ENCODE data around the gene CDK5R1. TPM values are rescaled to one million over a fixed set of nuclear protein-coding genes. Genes with fewer than 3 reads are reported as not detected.

The CDK5R1 gene
- polyA plus RNA-seq, 1 donor (not counting 4 experiments of a cell fraction or from before 2014, with no cell fraction given), result 2.9 TPM

GRCh38 chr17:32504166-32504990, 17.6 kb downstream of the CDK5R1 start:
- Histone ChIP-seq H3K9me1 (ENCODE audit: control insufficient read depth, extremely low read depth, insufficient read depth, low read length) (no peaks in the 10 kb centered on the region), H3K4me3 (ENCODE audit: control insufficient read depth in 2 of 3, extremely low read depth in 1 of 3, insufficient read depth in 2 of 3, low read depth in 1 of 3, low read length in 3 of 3) (no peak overlapping the region), H3K27me3 (ENCODE audit: control insufficient read depth, extremely low read depth, insufficient read depth, low read length) (no peaks in the 10 kb centered on the region), H3K79me2 (ENCODE audit: control insufficient read depth, insufficient read depth, low read length) (no peaks in the 10 kb centered on the region), H4K20me1 (ENCODE audit: control insufficient read depth, extremely low read depth, insufficient read depth, low read length) (no peaks in the 10 kb centered on the region), H3K4me2 (ENCODE audit: control insufficient read depth, extremely low read depth, insufficient read depth, low read depth, low read length) (no peak overlapping the region), H3K27ac (ENCODE audit: control insufficient read depth, insufficient read depth, low read length) (no peak overlapping the region), H3K4me1 (ENCODE audit: control insufficient read depth, extremely low read depth, insufficient read depth, low read length) (peaks cover 18% of the 10 kb centered on the region), H2AFZ (ENCODE audit: control insufficient read depth, low read length) (no peak overlapping the region), H3K9me3 (ENCODE audit: control insufficient read depth, low read depth, low read length) (no peaks in the 10 kb centered on the region), H3K36me3 (ENCODE audit: control insufficient read depth in 2 of 2, extremely low read depth in 1 of 2, insufficient read depth in 2 of 2, low read length in 2 of 2) (no peaks in the 10 kb centered on the region), H3K9ac (ENCODE audit: control insufficient read depth, extremely low read depth, insufficient read depth, low read length) (no peak overlapping the region)
- no peak for DNase-seq (ENCODE audit: low read depth, low spot score)
- TF ChIP-seq CTCF (optimal IDR thresholded peaks at IDR 0.05 in 1 of 3, IDR thresholded peaks at IDR 0.05 in 1 of 3, conservative IDR thresholded peaks at IDR 0.05 in 1 of 3; ENCODE audit: extremely low read depth in 1 of 3, insufficient read depth in 2 of 3, low read length in 3 of 3) (no peak), EZH2 (IDR thresholded peaks at IDR 0.05; ENCODE audit: low read length) (no peak)
- dilution Hi-C loops (cut with MboI; ENCODE audit: extremely low pct_ligation_motif_present, low sequenced_read_pairs), result no loop called here
- FAIRE-seq, result no peak

GRCh38 chr17:32508926-32509325, 22.1 kb downstream of the CDK5R1 start:
- TF ChIP-seq EZH2 (IDR thresholded peaks at IDR 0.05; ENCODE audit: low read length) (no peak), CTCF (optimal IDR thresholded peaks at IDR 0.05 in 1 of 3, IDR thresholded peaks at IDR 0.05 in 1 of 3, conservative IDR thresholded peaks at IDR 0.05 in 1 of 3; ENCODE audit: extremely low read depth in 1 of 3, insufficient read depth in 2 of 3, low read length in 3 of 3) (no peak)
- Histone ChIP-seq H3K79me2 (ENCODE audit: control insufficient read depth, insufficient read depth, low read length) (no peaks in the 10 kb centered on the region), H3K4me1 (ENCODE audit: control insufficient read depth, extremely low read depth, insufficient read depth, low read length) (peaks cover 5% of the 10 kb centered on the region), H3K27ac (ENCODE audit: control insufficient read depth, insufficient read depth, low read length) (no peak overlapping the region), H3K4me3 (ENCODE audit: control insufficient read depth in 2 of 3, extremely low read depth in 1 of 3, insufficient read depth in 2 of 3, low read depth in 1 of 3, low read length in 3 of 3) (no peak overlapping the region), H3K9me1 (ENCODE audit: control insufficient read depth, extremely low read depth, insufficient read depth, low read length) (no peaks in the 10 kb centered on the region), H3K36me3 (ENCODE audit: control insufficient read depth in 2 of 2, extremely low read depth in 1 of 2, insufficient read depth in 2 of 2, low read length in 2 of 2) (no peaks in the 10 kb centered on the region), H3K9ac (ENCODE audit: control insufficient read depth, extremely low read depth, insufficient read depth, low read length) (no peak overlapping the region), H4K20me1 (ENCODE audit: control insufficient read depth, extremely low read depth, insufficient read depth, low read length) (no peaks in the 10 kb centered on the region), H2AFZ (ENCODE audit: control insufficient read depth, low read length) (no peak overlapping the region), H3K9me3 (ENCODE audit: control insufficient read depth, low read depth, low read length) (no peaks in the 10 kb centered on the region), H3K27me3 (ENCODE audit: control insufficient read depth, extremely low read depth, insufficient read depth, low read length) (no peaks in the 10 kb centered on the region), H3K4me2 (ENCODE audit: control insufficient read depth, extremely low read depth, insufficient read depth, low read depth, low read length) (no peak overlapping the region)
- no peak for FAIRE-seq
- DNase-seq (ENCODE audit: low read depth, low spot score), result no peak
- dilution Hi-C loops (cut with MboI; ENCODE audit: extremely low pct_ligation_motif_present, low sequenced_read_pairs), result no loop called here

Measured in keratinocyte (primary cell).